B cell (primary cell): Measurements from ENCODE around the gene SLC25A13. TPM values are rescaled to one million over a fixed set of nuclear protein-coding genes. Genes with fewer than 3 reads are reported as not detected.

ENCODE experiments used
- ATAC-seq: fragments of 200-7000 bp; cut with Tn5 transposase; one replicate; pipeline ENCODE4 v1.10.0; 2021; ENCODE audit warnings: low read depth, mild to moderate bottlenecking, moderate number of reproducible peaks, moderate library complexity
- CTCF ChIA-PET: fragments of 350-600 bp; sonication (Branson Sonifier 250); formaldehyde crosslinking; loops from one replicate; lab custom pipeline; 2021; ENCODE audit warnings: antibody characterized with exemption, inconsistent platforms; lab: Charles Lee
- POLR2A ChIA-PET: fragments of 350-600 bp; sonication (Branson Sonifier 250); formaldehyde crosslinking; loops from one replicate; lab custom pipeline; 2021; ENCODE audit warnings: antibody characterized with exemption; lab: Charles Lee
- DNase-seq: peaks from one replicate; pipeline ENCODE4 v3.0.0; 2013
- H2AFZ ChIP-seq: 2 replicates; pipeline ENCODE4 v1.6.1; 2012; ENCODE audit warnings: mild to moderate bottlenecking, low read depth, low read length; ENCODE audit not compliant: insufficient read depth, poor library complexity, severe bottlenecking
- H3K27ac ChIP-seq, 2 donors: 1 replicate in 1 of 2; 2 replicates in 1 of 2; pipeline ENCODE4 v1.5.1; 2012 to 2013; ENCODE audit warnings: low read length in 2 of 2, mild to moderate bottlenecking in 2 of 2, moderate library complexity in 1 of 2
- H3K27me3 ChIP-seq, 4 experiments: fragments of 200-600 bp in 1 of 4; sonication (generic) in 1 of 4; replicated peaks in 1 of 4; 1 replicate in 2 of 4; 2 replicates in 2 of 4; pipeline versions ENCODE4 v1.6.1 to v1.7.0; 2013 to 2016; ENCODE audit warnings: low read length in 3 of 4, mild to moderate bottlenecking in 2 of 4, mixed read lengths in 1 of 4, moderate library complexity in 1 of 4; ENCODE audit not compliant: insufficient read depth in 4 of 4, control insufficient read depth in 3 of 4; ENCODE audit errors: control extremely low read depth in 1 of 4
- H3K36me3 ChIP-seq, 2 experiments: replicated peaks in 1 of 2; 1 replicate in 1 of 2; 2 replicates in 1 of 2; pipeline versions ENCODE4 v1.6.1 to v1.7.1; 2013; ENCODE audit warnings: low read length in 1 of 2; ENCODE audit not compliant: insufficient read depth in 2 of 2, control insufficient read depth in 1 of 2; ENCODE audit errors: control extremely low read depth in 1 of 2, extremely low read depth in 1 of 2
- H3K4me1 ChIP-seq, 2 donors: fragments of 200-600 bp in 1 of 2; sonication (generic) in 1 of 2; 1 replicate in 1 of 2; 2 replicates in 1 of 2; pipeline versions ENCODE4 v1.5.1 to v1.6.1; 2013 to 2017; ENCODE audit warnings: low read length in 2 of 2; ENCODE audit not compliant: control insufficient read depth in 2 of 2, insufficient read depth in 2 of 2
- H3K4me2 ChIP-seq: replicated peaks from 2 replicates; pipeline ENCODE3; 2012; ENCODE audit warnings: mild to moderate bottlenecking, low read depth, low read length; ENCODE audit not compliant: poor library complexity, severe bottlenecking
- H3K4me3 ChIP-seq, 5 experiments: fragments of 200-600 bp in 1 of 5; sonication (generic) in 1 of 5; 1 replicate in 3 of 5; 2 replicates in 2 of 5; pipeline versions ENCODE4 v1.5.1 to v1.7.0; 2011 to 2016; ENCODE audit warnings: low read length in 4 of 5, mild to moderate bottlenecking in 4 of 5, low read depth in 2 of 5, control low read depth in 1 of 5, moderate library complexity in 1 of 5; ENCODE audit not compliant: insufficient read depth in 1 of 5; ENCODE audit errors: control extremely low read depth in 1 of 5, extremely low read depth in 1 of 5
- H3K79me2 ChIP-seq: fragments of 200-600 bp; sonication (generic); one replicate; pipeline ENCODE4 v1.6.0; 2016; ENCODE audit warnings: low read length; ENCODE audit not compliant: control insufficient read depth, insufficient read depth
- H3K9ac ChIP-seq: fragments of 200-600 bp; sonication (generic); 2 replicates; pipeline ENCODE4 v1.6.1; 2017; ENCODE audit warnings: mild to moderate bottlenecking, low read length, moderate library complexity
- H3K9me3 ChIP-seq, 3 donors: one replicate each; pipeline versions ENCODE4 v1.6.1 to v1.7.1; 2013; ENCODE audit warnings: low read length in 2 of 3; ENCODE audit not compliant: control insufficient read depth in 2 of 3, insufficient read depth in 1 of 3; ENCODE audit errors: control extremely low read depth in 1 of 3
- H4K20me1 ChIP-seq: 2 replicates; pipeline ENCODE4 v1.6.0; 2012; ENCODE audit warnings: mild to moderate bottlenecking, low read length; ENCODE audit not compliant: insufficient read depth, control insufficient read depth, poor library complexity, severe bottlenecking
- H3K27ac Mint-ChIP-seq: one replicate; pipeline ENCODE4 v1.8.0; 2021; ENCODE audit warnings: mixed read lengths
- H3K27me3 Mint-ChIP-seq: one replicate; pipeline ENCODE4 v1.8.0; 2021; ENCODE audit warnings: mixed read lengths
- H3K4me1 Mint-ChIP-seq: one replicate; pipeline ENCODE4 v1.8.0; 2021; ENCODE audit warnings: mixed read lengths
- H3K4me3 Mint-ChIP-seq: one replicate; pipeline ENCODE4 v1.8.0; 2021; ENCODE audit warnings: mixed read lengths
- H3K9me3 Mint-ChIP-seq: one replicate; pipeline ENCODE4 v1.8.0; 2022; ENCODE audit warnings: mixed read lengths; ENCODE audit not compliant: insufficient read depth
- EZH2 ChIP-seq: IDR thresholded peaks from 2 replicates; pipeline ENCODE4 v1.6.1; 2012; ENCODE audit warnings: borderline replicate concordance, low read depth, mild to moderate bottlenecking, moderate library complexity, low read length; ENCODE audit not compliant: insufficient read depth, poor library complexity, severe bottlenecking
- WGBS: methylation state at CpG from one replicate; pipeline ENCODE4 v1.1.5; 2013; ENCODE audit warnings: missing lambda C conversion rate; ENCODE audit not compliant: insufficient coverage; 5-methylcytosine and 5-hydroxymethylcytosine counted together
- intact Hi-C: fragments of 100-400 bp; cut with micrococcal nuclease; formaldehyde crosslinking; loops from one replicate; pipeline ENCODE4 v1.10.0; 2022
- polyA plus RNA-seq: library from polyadenylated mRNA; depleted of rRNA; stranded (reverse); fragments of >200 nt; gene quantifications from 2 replicates; pipeline ENCODE4 v1.2.3, GENCODE V29; 2012
- total RNA-seq, 2 donors: library from RNA; stranded (reverse); fragments of 120-200 nt in 1 of 2; gene quantifications; 1 replicate in 1 of 2; 2 replicates in 1 of 2; pipeline versions ENCODE4 v1.2.3 to v1.2.4, GENCODE V29; 2013 to 2022
- TF ChIP-seq, protein P1 (sequence below): fragments of 200-600 bp; IDR thresholded peaks from one replicate; pipeline ENCODE4 v1.8.0; 2022; ENCODE audit warnings: antibody characterized with exemption, mild to moderate bottlenecking

SLC25A13 gene
- total and polyA plus RNA-seq, 2 donors (not counting 1 experiment from before 2014, with no cell fraction given) = 12.5 to 30.9 TPM

DNA sequence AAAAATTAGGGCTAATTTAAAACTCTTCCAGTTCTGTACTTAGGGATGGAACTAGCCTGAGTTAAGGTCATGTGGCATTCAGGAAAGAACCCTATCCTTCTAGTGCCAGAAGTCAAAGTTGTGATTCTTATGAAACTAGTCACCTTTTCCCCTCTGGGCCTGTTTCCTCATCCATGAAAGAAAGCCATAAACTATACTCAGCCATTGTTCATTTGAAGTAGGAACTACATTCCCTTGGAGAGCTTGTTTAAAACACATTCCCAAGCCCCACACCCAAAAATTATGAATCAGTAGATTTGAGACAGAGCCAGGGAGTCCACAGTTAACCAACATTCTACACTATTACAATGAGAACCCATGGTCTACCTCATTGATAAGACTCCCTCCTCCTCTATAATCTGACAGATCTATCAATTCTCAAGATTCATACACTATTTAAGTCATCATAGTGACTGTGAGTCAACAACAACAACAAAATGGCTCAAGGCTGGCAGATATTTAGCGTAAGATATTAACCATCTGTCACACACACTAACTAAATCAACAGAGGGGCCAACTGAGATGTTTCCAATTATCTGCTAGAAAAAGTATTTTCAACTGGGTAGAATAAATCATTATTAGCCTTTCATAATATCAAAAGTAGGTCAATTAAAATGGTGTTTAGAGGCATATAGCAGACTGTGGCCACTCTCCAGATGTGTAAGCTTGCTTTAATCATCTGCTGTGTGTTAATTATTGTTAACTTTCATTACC is 102.3 kb downstream of the SLC25A13 start:
- Histone ChIP-seq H3K4me1 (no peaks in the 10 kb centered on the region), H3K9ac (no peak overlapping the region), H3K9me3 (peaks cover 0 to 4% (median 3%) of the 10 kb centered on the region in 3 donors), H3K36me3 (no peaks in the 10 kb centered on the region), H3K27me3 (no peaks in the 10 kb centered on the region), H2AFZ (no peak overlapping the region), H3K27ac (no peak overlapping the region), H3K4me2 (no peak overlapping the region), H3K4me3 (no peak overlapping the region), H4K20me1 (no peaks in the 10 kb centered on the region), H3K79me2 (no peaks in the 10 kb centered on the region)
- TF ChIP-seq, protein P1, sequence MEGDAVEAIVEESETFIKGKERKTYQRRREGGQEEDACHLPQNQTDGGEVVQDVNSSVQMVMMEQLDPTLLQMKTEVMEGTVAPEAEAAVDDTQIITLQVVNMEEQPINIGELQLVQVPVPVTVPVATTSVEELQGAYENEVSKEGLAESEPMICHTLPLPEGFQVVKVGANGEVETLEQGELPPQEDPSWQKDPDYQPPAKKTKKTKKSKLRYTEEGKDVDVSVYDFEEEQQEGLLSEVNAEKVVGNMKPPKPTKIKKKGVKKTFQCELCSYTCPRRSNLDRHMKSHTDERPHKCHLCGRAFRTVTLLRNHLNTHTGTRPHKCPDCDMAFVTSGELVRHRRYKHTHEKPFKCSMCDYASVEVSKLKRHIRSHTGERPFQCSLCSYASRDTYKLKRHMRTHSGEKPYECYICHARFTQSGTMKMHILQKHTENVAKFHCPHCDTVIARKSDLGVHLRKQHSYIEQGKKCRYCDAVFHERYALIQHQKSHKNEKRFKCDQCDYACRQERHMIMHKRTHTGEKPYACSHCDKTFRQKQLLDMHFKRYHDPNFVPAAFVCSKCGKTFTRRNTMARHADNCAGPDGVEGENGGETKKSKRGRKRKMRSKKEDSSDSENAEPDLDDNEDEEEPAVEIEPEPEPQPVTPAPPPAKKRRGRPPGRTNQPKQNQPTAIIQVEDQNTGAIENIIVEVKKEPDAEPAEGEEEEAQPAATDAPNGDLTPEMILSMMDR = no peak
- no peak for TF ChIP-seq EZH2
- CTCF ChIA-PET = no interaction called here
- DNase-seq (no peak), ATAC-seq (no peak)
- Mint-ChIP-seq H3K4me1 (no peaks in the 10 kb centered on the region), H3K27me3 (no peaks in the 10 kb centered on the region), H3K9me3 (peaks cover 3% of the 10 kb centered on the region), H3K4me3 (no peak overlapping the region), H3K27ac (no peak overlapping the region)
- POLR2A ChIA-PET = no interaction called here
- intact Hi-C loops = no loop called here
- no CpG with 5 or more reads among the region's 1 CpG for WGBS

DNA sequence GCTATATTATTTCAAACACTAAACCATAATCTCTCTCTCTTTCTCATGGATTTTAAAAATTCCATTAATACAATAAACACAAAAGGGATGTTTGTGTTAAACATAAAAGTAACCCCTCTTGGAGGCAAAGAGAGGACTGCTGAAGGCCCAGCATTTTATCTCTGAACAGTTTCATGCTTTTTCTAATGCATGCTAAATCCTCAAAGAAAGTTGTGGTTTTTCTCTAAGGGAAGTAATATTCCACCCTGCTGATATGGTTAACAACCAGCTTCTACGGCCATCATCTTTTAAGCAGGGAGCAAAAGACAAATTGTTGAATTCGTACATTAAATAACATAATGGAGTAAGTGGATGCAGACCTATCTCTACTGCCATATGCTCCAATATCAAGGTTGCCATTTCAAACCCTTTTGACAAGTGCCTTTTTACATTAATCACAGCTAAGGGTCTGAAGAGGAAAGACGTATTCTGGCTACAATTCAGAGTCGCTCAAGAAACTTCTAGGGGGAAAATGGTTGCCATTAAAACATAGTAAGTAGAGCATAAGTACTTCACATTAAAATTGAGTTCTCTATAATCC is 103.1 kb downstream of the SLC25A13 start:
- Histone ChIP-seq H4K20me1 (no peaks in the 10 kb centered on the region), H3K4me3 (no peak overlapping the region), H3K9ac (no peak overlapping the region), H3K4me2 (no peak overlapping the region), H2AFZ (no peak overlapping the region), H3K36me3 (no peaks in the 10 kb centered on the region), H3K79me2 (no peaks in the 10 kb centered on the region), H3K9me3 (peaks cover 0 to 4% (median 3%) of the 10 kb centered on the region in 3 donors), H3K4me1 (no peaks in the 10 kb centered on the region), H3K27me3 (no peaks in the 10 kb centered on the region), H3K27ac (no peak overlapping the region)
- POLR2A ChIA-PET = no interaction called here
- H3K4me1 Mint-ChIP-seq = no peaks in the 10 kb centered on the region
- ATAC-seq = no peak
- DNase-seq = no peak
- CTCF ChIA-PET = no interaction called here
- no peak overlapping the region for H3K4me3 Mint-ChIP-seq
- intact Hi-C loops = no loop called here
- no peaks in the 10 kb centered on the region for H3K27me3 Mint-ChIP-seq
- WGBS = 100% methylated on average over 1 of the region's 4 CpGs
- no peak for TF ChIP-seq EZH2
- TF ChIP-seq, protein P1 = no peak
- peaks cover 3% of the 10 kb centered on the region for H3K9me3 Mint-ChIP-seq
- H3K27ac Mint-ChIP-seq = no peak overlapping the region
